Hematopoietic multipotent progenitor cell treated with erythropoietin and hydrocortisone succinate and interleukin-3 and kit ligand, for 4 days (in vitro differentiated cells): ENCODE data around the gene NAXD.
"Not testable (repeated sequence)": the region's sequence is repeated elsewhere in the genome, so short reads cannot be mapped to it uniquely, and the experiment has no call there.

Source experiments
- DNase-seq: peaks from one replicate; pipeline ENCODE4 v3.0.0-alpha.2; 2015

The NAXD gene

GRCh38 chr13:110615322-110616102 is at the start of gene NAXD:
NAXD (plus strand) TSS chr13:110615545; CDS start chr13:110615602, 57 bp downstream.
- DNase-seq = peak; percentile 97

DNA sequence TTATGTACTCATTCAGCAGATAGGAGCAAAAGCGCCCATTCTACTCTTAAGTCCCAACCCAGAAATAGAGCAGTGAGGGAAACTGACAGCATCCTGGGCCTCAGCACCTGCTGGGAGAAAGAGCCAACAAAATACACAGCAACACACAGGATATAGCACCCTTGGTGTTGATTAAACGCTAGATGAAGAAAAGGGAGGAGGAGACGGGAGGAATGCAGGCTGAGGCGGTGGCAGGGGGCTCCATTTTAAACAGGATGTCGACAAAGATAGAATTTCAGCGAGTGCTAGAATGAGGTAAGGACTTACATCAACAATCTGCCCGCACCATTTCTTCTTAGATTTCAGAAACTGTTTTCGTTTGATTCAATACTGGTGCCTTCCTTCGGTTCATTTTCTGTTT is 49.2 kb upstream of the NAXD start:
- DNase-seq = no peak

DNA sequence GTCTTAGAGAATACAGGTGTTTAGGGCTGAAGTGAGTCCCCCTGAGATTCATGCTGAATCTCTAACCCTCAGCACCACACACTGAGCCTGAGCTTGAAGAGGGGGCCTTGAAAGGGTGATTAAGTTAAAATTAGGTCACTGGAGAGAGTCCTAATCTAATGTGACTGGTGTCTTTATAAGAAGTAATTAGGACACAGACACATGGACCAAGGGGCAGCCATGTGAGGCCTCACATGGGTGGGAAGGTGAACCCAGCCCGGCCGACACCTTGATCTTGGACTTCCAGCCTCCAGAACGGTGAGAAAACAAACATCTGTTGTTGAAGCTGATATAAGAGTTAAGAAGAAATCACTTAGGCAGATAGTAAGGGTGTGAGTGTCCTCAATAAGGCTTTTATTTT is 46.7 kb upstream of the NAXD start:
- DNase-seq = no peak

DNA sequence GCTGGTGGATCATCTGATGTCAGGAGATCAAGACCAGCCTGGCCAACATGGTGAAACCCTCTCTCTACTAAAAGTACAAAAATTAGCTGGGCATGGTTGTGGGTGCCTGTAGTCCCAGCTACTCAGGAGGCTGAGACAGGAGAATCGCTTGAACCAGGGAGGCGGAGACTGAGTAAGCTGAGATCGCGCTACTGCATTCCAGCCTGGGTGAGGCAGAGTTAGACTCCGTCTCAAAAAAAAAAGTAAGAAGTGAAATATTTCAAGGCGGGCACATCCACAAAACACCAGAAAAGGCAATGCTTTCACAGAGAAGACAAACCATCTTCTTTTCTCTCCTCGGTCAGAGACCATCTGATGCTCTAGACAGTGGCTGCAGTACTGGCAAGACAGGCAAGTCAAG is 45.4 kb upstream of the NAXD start:
- not testable (repeated sequence) for DNase-seq

- no peak for DNase-seq
Observed at GRCh38 chr13:110570886-110571285, 44.5 kb upstream of the NAXD start.

GRCh38 chr13:110571896-110572777 is 43.2 kb upstream of the NAXD start:
- no peak for DNase-seq

DNA sequence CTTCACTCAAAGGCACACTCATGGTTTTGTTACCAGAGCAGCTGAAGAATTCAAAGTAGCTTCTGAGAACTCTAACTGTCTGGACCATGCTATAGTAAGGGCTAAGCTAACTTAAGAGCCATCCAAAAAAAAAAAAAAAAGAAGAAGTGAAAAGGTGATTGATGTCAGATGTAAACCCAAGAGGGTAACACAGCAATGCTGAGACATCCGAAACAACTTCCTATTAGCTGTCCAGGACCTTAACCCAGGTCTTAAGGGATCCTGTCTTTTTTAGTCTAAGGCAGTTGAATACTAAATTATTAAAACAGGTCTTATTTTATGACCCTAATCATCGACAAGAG is 42.6 kb upstream of the NAXD start:
- no peak for DNase-seq

DNA sequence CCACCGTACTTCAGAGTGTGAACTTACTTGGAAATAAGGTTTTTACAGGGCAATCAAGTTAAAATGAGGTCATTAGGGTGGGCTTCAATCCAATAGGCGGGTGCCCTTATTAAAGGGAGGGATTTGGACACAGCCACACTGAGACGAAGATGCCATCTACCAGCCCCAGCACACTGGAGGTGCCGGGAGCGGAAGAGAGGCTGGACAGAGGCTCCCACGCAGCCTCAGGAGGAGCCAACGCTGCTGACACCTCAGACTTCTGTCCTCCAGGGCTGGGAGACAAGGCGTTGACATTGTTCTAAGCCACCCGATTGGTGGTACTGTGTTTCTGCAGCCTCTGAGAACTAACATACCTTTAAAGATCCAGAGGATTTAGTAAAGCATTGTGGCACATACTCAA is 41.2 kb upstream of the NAXD start:
- no peak for DNase-seq

DNA sequence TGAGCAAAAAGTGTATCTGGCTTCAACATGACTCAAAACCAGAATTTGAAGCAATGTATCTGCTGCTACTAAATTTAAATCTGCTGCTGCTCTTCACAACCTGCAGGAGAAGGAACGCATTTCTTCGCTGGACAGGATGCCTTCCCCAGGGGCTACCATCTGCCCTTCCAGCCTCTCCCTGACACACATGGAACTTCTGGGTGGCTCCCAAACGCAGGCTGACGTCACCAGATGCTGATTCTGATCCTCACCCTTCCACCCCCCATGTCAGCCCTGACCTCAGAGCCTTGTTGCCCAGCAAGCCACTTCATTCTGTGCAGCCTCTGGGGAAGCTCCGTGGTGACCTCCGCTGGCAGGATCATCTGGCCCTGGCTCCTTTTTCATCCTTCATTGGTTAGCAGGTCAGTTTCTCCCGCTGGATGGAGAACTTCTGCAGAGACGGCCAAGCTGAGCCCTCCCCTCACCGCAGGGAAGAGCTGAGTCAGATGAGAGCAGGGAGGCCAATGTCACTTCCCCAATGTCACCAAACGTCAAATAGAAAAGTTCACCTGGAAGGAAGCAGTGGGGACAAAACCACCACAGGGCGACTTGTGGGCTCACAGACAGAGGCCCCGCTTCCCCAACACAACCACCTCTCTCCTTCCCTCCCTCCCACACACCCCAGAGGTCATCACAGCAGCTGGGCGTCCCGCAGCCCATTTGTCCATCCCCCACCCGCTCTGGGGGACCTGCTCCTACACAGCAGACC is 39.8 kb upstream of the NAXD start:
- DNase-seq = peak; percentile 56

DNA sequence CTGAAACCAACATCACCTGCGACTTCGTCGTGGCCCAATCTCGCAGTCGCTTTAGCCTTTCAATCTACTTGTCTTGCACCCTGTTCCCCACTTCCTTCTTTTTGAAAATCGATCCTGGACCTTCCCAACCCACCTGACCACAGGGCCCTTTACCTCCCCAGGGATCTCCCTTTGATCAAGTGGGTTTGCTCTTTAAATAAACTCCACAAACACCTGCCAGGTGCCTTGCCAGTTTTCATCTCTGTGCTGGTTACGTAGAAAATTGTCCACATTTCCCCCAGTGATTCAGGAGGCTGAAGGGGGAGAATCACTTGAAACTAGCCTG is 39.3 kb upstream of the NAXD start:
- DNase-seq = no peak

DNA sequence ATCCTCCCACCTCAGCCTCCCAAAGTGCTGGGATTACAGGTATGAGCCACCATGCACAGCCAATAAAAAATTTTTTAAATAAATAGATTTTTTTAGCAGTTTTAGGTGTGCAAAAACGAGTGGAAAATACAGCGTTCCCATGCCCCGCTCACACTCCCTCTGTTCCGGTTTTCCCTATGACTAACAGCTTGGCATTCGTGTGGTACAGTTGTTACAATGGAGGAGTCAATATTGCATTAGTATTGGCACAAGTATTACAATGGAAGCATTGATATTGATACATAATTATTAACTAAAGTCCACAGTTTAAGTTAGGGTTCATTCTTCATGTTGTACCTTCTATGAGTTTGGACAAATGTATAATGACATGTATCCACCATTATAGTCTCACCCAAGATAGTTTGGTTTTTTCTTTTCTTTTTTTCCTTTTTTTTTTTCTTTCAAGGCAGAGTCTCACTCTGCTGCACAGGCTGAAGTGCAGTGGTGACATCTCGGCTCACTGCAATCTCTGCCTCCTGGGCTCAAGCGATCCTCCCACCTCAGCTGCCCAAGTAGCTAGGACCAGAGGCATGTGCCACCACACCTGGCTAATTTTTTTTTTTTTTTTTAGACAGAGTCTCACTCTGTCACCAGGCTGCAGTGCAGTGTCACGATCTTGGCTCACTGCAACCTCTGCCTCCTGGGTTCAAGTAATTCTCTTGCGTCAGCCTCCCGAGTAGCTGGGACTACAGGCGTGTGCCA is 38.4 kb upstream of the NAXD start:
- DNase-seq = no peak

- no peak for DNase-seq
Observed at GRCh38 chr13:110578363-110578762, 37.0 kb upstream of the NAXD start.

- no peak for DNase-seq
Observed at GRCh38 chr13:110580800-110581199, 34.5 kb upstream of the NAXD start.

GRCh38 chr13:110581506-110582185 is 33.7 kb upstream of the NAXD start:
- no peak for DNase-seq

DNA sequence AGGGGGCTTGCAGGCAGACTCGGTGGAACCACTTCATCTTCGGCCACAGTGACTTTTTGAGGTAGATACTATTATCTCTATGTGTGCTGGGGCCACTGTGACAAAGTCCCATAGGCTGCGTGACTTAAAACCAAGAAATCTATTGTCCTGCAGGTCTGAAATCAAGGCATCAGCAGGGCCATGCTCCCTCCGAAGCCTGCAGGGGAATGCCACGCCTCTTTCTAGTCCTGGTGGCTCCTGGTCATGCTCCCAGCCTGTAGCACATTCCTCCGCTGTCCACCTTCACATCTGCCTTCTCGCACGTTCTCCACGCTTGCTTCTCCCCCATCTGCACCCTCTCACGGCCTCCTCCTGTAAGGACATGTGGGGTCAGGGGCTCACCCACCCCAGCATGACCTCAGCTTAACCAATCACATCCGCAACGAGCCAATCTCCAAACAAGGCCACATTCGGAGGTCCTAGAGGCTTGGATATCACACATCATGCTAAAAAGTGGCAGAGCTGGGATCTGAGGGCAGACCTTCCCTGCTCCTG is 32.9 kb upstream of the NAXD start:
- DNase-seq = no peak

DNA sequence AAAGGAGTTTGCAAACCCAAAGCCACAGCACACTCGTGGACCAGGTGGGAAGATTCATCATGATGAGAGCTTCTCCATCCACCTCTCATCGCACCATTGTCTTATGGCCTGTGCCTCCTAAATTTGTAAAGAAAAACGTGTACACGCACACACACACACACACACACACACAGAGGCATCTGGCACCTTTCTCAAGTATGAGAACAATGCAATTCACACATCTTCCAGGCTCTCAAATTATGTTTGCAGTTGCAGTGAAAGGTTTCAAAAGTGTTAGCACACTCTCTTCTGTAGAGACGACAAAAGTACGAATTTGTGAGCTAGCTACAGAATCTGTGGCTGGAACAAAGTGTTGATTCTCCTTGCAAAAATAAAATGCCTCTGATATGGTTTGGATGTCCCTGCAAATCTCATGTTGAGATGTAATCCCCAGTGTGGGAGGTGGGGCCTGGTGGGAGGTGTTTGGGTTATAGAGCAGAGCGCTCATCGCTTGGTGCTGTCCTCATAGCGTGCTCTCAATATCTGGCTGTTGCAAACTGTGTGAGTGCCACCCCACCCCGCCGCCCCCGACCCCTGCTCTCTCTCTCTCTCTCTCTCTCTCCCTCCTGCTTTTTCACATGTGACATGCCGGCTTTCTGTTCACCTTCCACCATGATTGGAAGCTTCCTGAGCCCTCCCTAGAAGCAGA is 32.0 kb upstream of the NAXD start:
- DNase-seq = no peak

GRCh38 chr13:110589793-110590390 is 25.5 kb upstream of the NAXD start:
- no peak for DNase-seq

DNA sequence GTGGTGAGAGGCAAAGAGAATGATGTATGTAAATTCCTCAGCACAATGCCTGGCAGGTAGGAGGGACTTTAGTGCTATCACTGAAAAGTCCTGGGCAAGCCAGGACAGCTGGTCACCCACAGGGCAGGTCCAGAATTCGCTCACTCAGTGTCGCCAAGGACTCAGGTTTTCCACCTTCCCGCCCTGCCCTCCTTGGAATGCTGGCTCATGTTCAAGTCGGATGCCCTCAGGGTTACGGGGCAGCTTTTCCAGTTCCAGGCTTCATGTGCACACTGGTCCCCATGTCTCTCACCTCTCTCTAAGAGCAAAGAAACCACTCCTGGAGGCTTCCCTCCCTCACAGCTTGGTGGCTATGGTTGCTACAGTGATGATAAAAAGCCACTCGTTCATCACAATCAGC is 24.8 kb upstream of the NAXD start:
- no peak for DNase-seq

DNA sequence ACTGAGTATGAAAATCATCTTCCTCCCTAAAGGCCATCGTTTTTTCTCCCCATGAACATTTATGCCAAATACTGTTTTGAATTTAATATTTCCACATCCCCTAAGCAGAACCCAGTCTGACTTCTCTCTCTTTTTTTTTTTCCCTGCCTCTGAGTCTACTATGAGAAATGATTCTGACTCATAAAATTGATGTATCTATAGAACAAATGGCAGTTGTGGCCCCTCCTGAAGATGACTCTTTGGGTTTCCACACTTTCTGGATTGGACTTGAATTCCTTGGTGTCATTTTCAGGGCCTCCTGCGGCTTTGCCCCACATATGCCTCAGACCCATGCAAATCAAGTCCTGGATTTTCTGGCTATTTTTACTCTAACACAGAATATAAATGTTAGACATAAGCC is 22.7 kb upstream of the NAXD start:
- DNase-seq = no peak

GRCh38 chr13:110593430-110594130 is 21.8 kb upstream of the NAXD start:
- DNase-seq = peak; percentile 87
